DMS153 treated with DMSO at 0.1 percent for 48 hours (cell line): ENCODE data around the gene GPHN.

Experiments
- DNase-seq: peaks from one replicate; lab custom pipeline; 2025; ENCODE audit not compliant: unreplicated experiment; lab: John Stamatoyannopoulos, UW

Gene GPHN

GRCh38 chr14:67137744-67138371 lies 629.9 kb downstream of the GPHN start:
- DNase-seq: no peak

- no peak for DNase-seq
These were observed 632.6 kb downstream of the GPHN start for GRCh38 chr14:67140556-67140955.

GRCh38 chr14:67141146-67141900 lies 633.4 kb downstream of the GPHN start:
- no peak for DNase-seq

- no peak for DNase-seq
These were observed 643.2 kb downstream of the GPHN start for GRCh38 chr14:67151082-67151666.

- DNase-seq: no peak
These were observed 650.6 kb downstream of the GPHN start for GRCh38 chr14:67158566-67158965.

- DNase-seq: no peak
These were observed 654.4 kb downstream of the GPHN start for GRCh38 chr14:67162385-67162784.

- DNase-seq: no peak
These were observed 658.5 kb downstream of the GPHN start for GRCh38 chr14:67166450-67166853.

- DNase-seq: no peak
These were observed 659.6 kb downstream of the GPHN start for GRCh38 chr14:67167420-67168109.

- no peak for DNase-seq
These were observed 660.1 kb downstream of the GPHN start for GRCh38 chr14:67168110-67168441.

GRCh38 chr14:67170660-67171059 lies 662.7 kb downstream of the GPHN start:
- no peak for DNase-seq

GRCh38 chr14:67172056-67172455 lies 664.1 kb downstream of the GPHN start:
- DNase-seq: no peak

GRCh38 chr14:67172520-67172919 lies 664.6 kb downstream of the GPHN start:
- no peak for DNase-seq

- no peak for DNase-seq
These were observed 665.8 kb downstream of the GPHN start for GRCh38 chr14:67173719-67174118.

GRCh38 chr14:67186172-67186768 lies 678.3 kb downstream of the GPHN start:
- no peak for DNase-seq

GRCh38 chr14:67186789-67187584 lies 679.0 kb downstream of the GPHN start:
- DNase-seq: no peak

- DNase-seq: no peak
These were observed 679.9 kb downstream of the GPHN start for GRCh38 chr14:67187826-67188225.

GRCh38 chr14:67188326-67188725 lies 680.4 kb downstream of the GPHN start:
- DNase-seq: no peak

- DNase-seq: no peak
These were observed 683.9 kb downstream of the GPHN start for GRCh38 chr14:67191768-67192290.

- no peak for DNase-seq
These were observed 684.4 kb downstream of the GPHN start for GRCh38 chr14:67192366-67192765.

- DNase-seq: no peak
These were observed 687.3 kb downstream of the GPHN start for GRCh38 chr14:67195279-67195678.
